Measurements from ENCODE around the gene GPR50.
A peak's percentile ranks its signal among the peaks of the same experiment; 100 is the strongest.

GPR50 gene

DNA sequence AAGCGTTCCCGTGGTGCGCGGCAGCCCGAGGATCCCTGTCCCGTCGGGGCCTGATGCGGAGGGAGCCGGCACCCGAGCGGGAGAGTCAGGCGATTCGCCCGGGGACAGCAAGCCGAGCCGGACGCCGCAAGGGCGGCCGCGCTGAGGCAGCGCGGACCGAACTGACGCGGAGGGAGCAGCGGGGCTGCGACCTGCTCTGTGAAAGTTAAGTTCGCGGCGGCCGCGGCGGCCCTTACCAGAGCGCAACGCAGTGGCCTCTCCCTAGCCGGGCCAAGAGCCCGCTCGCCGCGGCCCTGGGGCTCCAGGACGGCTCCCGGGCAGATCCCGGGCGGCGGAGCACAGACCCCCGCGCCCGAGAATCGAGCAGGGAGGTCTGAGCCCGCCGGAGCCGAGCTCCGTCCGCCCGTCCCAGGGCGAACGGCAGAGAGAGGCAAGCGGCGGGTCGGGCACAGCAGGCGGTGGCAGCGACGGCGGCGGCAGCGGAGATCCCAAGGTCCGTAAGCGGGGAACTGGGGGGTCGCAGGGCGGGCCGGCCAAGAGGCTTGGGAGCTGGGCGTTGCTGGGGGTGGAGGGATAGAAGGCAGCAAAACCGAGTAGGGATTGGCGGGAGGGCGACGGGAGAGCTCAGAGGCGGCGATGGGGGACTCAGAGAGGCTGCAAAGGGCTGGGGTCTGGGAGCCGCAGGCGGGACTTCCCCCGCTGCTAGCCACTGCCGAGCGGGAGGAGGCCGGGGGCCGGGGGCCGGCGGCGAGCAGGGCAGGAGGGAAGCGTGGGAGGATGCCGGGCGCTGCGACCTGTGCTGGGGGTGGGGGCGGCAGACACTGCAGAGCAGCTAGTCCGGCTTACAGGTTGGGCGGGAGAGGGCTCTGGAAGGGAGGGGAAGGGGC, 1.0 kb downstream of the GPR50 start:
- H3K27me3 Mint-ChIP-seq (ENCODE audit: low read depth), result peaks cover 92% of the 10 kb centered on the region
- H3K27ac Mint-ChIP-seq, result no peak overlapping the region
- peaks cover 15% of the 10 kb centered on the region for H3K36me3 Mint-ChIP-seq (ENCODE audit: low read depth)
- H3K4me1 Mint-ChIP-seq, result peaks cover 9% of the 10 kb centered on the region
- H3K9me3 Mint-ChIP-seq, result peaks cover 37% of the 10 kb centered on the region
- no peak for TF ChIP-seq CTCF (IDR thresholded peaks at IDR 0.05; ENCODE audit: unreplicated experiment in 3 of 3)
- peak overlapping the region; percentile 77 to 83 (median 81) for H3K4me3 Mint-ChIP-seq

GRCh38 chrX:151178746-151179145, 2.4 kb downstream of the GPR50 start:
- Mint-ChIP-seq H3K9me3 (peaks cover 37% of the 10 kb centered on the region), H3K4me1 (peaks cover 9% of the 10 kb centered on the region), H3K27me3 (ENCODE audit: low read depth) (peaks cover 92% of the 10 kb centered on the region), H3K36me3 (ENCODE audit: low read depth) (peaks cover 15% of the 10 kb centered on the region), H3K4me3 (peak overlapping the region; percentile 77 to 83 (median 81)), H3K27ac (no peak overlapping the region)
- no peak for TF ChIP-seq CTCF (IDR thresholded peaks at IDR 0.05; ENCODE audit: unreplicated experiment in 3 of 3)

GRCh38 chrX:151180400-151180799, 4.0 kb downstream of the GPR50 start:
- Mint-ChIP-seq H3K9me3 (peaks cover 32% of the 10 kb centered on the region), H3K36me3 (ENCODE audit: low read depth) (peaks cover 15% of the 10 kb centered on the region), H3K27ac (no peak overlapping the region), H3K4me1 (no peaks in the 10 kb centered on the region), H3K27me3 (ENCODE audit: low read depth) (peaks cover 90% of the 10 kb centered on the region), H3K4me3 (peak overlapping the region in 1 of 3 experiments; percentile 31)
- TF ChIP-seq CTCF (IDR thresholded peaks at IDR 0.05; ENCODE audit: unreplicated experiment in 3 of 3), result no peak

GRCh38 chrX:151181088-151181487, 4.7 kb downstream of the GPR50 start:
- H3K4me1 Mint-ChIP-seq, result no peaks in the 10 kb centered on the region
- H3K36me3 Mint-ChIP-seq (ENCODE audit: low read depth), result peaks cover 15% of the 10 kb centered on the region
- H3K27ac Mint-ChIP-seq, result no peak overlapping the region
- peaks cover 88% of the 10 kb centered on the region for H3K27me3 Mint-ChIP-seq (ENCODE audit: low read depth)
- TF ChIP-seq CTCF (IDR thresholded peaks at IDR 0.05; ENCODE audit: unreplicated experiment in 3 of 3), result no peak
- H3K4me3 Mint-ChIP-seq, result no peak overlapping the region
- peaks cover 35% of the 10 kb centered on the region for H3K9me3 Mint-ChIP-seq

GRCh38 chrX:151183233-151183753, 6.9 kb downstream of the GPR50 start:
- Mint-ChIP-seq H3K27me3 (ENCODE audit: low read depth) (peaks cover 85% of the 10 kb centered on the region), H3K9me3 (peaks cover 37% of the 10 kb centered on the region), H3K4me1 (no peaks in the 10 kb centered on the region), H3K36me3 (ENCODE audit: low read depth) (peaks cover 15% of the 10 kb centered on the region), H3K4me3 (no peak overlapping the region), H3K27ac (no peak overlapping the region)
- TF ChIP-seq CTCF (IDR thresholded peaks at IDR 0.05; ENCODE audit: unreplicated experiment in 3 of 3), result no peak

Measured in nephron (organoid).